Fibroblast of lung (primary cell): ENCODE data around the gene STAC.

ENCODE experiments used
- CTCF ChIP-seq, 2 donors: IDR thresholded peaks in 1 of 2; conservative IDR thresholded peaks in 1 of 2; 1 replicate in 1 of 2; 2 replicates in 1 of 2; pipeline ENCODE4 v1.5.1; 2011 to 2012; ENCODE audit warnings: low read length in 2 of 2, control low read depth in 1 of 2, inconsistent platforms in 1 of 2, low read depth in 1 of 2, mild to moderate bottlenecking in 1 of 2
- EZH2 ChIP-seq: IDR thresholded peaks from 2 replicates; pipeline ENCODE4 v1.5.1; 2012; ENCODE audit warnings: low read length, control low read depth, mild to moderate bottlenecking; ENCODE audit errors: missing control alignments

GRCh38 chr3:36372534-36372935 lies 7.8 kb upstream of the STAC start:
- no peak for TF ChIP-seq EZH2
- no peak for TF ChIP-seq CTCF (conservative IDR thresholded peaks at IDR 0.05 in 1 of 2, IDR thresholded peaks at IDR 0.05 in 1 of 2; ENCODE audit: low read depth in 1 of 2, low read length in 2 of 2)
